NCI-H748 treated with DMSO at 0.1 percent for 48 hours (cell line): ENCODE results near the gene KLHL22.
"Not testable (repeated sequence)": the region's sequence is repeated elsewhere in the genome, so short reads cannot be mapped to it uniquely, and the experiment has no call there.

Experiments used
- DNase-seq: peaks from one replicate; lab custom pipeline; 2025; lab: John Stamatoyannopoulos, UW

The KLHL22 gene

GRCh38 chr22:20503816-20504215 lies 8.2 kb upstream of the KLHL22 start:
- no peak for DNase-seq

GRCh38 chr22:20499769-20500168 lies 4.2 kb upstream of the KLHL22 start:
- no peak for DNase-seq

DNA sequence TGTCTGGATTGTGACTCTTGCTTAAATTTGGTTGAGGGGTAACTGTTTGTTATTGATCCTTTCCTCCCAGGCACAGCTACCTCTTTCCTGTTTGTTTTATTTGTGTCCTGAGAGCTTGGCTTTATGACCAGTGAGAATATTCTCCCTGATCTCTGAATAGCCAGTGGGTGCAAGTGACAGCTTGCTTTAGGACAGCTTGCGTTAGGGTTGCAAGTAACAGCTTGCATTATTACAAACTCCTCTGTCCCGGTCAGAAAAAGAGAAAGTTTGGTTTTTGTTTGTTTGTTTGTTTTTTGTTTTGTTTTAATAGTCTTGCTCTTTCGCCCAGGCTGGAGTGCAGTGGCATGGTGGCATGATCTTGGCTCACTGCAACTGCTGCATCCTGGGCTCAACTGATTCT lies 3.3 kb upstream of the KLHL22 start:
- DNase-seq = no peak

- no peak for DNase-seq
Measured at GRCh38 chr22:20497426-20497825, 1.8 kb upstream of the KLHL22 start.

DNA sequence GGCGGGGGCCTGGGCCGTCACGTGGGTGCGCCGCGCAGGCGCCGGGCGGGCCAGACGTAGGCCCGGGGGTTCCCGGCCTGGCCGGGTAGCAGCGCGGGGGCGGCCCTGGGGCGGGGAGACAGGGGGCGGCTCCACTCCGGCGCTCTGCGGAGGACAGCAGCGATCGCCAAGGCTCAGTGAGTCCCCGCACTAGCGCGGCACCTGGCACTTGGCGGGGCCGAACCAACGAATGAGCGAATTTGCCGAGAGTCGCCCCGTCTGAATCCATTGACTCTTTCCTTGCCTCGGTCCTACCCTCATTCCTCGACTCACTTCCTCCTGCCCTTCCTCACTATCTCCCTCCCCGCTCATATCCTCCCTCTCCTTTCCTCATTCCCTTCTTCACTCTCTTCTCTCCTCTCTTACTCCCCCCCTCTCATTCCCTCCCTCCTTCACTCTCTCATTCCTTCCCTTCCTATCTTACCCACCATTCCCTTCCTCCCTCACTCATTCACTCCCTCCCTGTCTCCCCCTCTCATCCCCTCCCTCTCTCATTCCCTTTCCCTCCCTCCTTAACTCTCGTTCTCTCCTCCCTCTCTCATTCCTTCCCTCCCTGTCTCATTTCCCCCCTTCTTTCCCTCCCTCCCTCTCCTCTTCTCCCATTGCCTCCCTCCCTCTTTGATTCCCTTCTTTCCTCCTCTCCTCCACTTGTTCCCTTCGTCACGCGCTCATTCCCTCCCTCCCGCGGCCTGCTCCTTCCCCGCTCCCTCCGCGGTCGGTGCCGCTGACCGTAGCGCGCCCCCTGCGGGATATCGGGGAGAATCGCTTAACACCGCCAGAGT lies 476 bp upstream of the KLHL22 start:
- peak; percentile 40 for DNase-seq

DNA sequence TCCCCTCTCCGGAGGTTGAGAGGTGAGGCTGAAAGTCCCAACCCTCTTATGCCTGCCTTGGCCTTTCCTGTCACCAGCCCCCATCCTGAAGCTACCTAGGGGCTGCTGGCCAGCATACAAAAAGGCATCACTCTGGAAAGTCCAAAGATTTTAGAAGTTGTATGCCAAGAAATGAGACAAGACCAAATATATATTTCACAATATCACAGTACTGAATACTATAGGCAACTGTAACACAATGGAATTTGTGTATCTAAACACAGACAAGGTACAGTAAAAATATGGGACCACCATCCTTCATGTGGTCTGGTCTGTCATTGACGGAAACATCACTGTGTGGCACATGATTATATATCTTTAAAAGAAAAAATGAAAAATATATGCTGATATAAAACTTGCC lies 4.2 kb downstream of the KLHL22 start:
- no peak for DNase-seq

DNA sequence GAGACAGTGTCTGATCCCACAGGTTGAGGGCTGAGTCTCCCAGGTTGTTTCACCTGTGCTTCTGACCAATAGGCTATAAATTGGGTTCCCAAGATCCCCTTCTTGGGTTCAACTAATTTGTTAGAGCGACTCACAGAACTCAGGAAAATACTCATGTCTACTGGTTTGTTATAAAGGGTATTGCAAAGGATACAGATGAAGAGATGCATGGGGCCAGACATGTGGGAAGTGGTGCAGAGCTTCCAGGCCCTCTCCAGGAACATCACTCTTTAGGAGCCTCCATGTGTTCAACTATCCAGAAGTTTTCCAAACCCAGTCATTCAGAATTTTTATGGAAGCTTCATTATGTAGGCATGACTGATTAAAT lies 4.7 kb downstream of the KLHL22 start:
- no peak for DNase-seq

- DNase-seq = no peak
Measured at GRCh38 chr22:20490183-20490940, 5.2 kb downstream of the KLHL22 start.

DNA sequence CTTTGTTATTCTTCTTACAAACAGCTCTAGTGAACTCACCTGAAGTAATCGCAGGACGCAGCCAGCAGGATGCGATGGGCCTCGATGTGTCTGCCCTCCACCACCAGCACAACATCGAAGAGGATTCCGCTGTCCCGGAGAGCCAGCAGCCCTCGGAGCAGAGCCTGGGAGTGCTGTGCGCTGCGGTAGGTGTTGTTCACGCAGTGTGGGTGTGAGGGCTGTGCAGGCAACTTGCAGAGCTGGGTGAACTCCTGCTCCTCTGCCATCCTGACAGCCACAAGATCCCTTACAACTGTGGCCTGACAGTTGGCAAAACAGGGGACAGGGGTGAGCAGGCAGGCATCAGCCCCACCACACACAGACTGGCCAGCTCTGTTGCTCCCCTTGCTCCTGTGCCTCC lies 6.6 kb downstream of the KLHL22 start:
- no peak for DNase-seq

DNA sequence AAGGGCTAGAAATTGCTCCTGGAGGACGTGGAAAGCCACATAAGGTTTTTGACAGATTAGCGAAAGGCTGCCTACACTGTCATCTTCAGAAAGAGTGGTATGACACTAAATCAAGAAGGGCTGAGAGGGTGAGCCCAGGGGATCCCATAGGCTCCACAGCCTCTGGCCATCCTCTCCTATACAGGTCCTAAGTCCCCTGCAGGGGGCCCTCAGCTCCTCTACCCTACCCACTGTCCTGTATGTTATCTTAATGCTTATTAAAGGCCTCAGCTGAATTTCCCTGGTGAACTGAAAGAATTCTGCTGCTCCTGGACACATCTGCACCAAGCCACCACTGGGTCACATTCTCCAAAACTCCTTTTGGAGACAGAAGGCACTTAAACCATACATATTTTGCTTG lies 7.9 kb downstream of the KLHL22 start:
- DNase-seq = no peak

GRCh38 chr22:20486229-20486628 lies 9.4 kb downstream of the KLHL22 start:
- DNase-seq = no peak

GRCh38 chr22:20484948-20485683 lies 10.5 kb downstream of the KLHL22 start:
- no peak for DNase-seq

DNA sequence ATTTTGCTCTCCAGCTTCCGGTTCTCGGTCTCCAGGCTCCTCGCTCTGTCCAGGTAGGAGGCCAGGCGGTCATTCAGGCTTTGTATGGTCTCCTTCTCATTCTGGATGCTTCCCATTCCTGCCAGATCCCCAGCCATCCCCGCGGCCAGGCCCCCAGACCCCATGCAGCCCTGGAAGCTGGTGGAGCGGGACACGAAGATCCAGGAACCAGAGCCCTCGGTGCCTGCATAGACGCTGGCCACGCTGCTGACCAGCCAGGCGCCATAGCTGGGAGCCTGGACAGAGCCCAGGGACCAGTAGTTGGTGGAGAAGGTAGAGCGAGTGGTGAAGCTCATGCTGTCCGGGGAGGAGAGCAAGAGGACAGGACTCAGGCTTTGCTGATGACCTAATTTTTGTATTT lies 11.8 kb downstream of the KLHL22 start:
- DNase-seq = no peak

DNA sequence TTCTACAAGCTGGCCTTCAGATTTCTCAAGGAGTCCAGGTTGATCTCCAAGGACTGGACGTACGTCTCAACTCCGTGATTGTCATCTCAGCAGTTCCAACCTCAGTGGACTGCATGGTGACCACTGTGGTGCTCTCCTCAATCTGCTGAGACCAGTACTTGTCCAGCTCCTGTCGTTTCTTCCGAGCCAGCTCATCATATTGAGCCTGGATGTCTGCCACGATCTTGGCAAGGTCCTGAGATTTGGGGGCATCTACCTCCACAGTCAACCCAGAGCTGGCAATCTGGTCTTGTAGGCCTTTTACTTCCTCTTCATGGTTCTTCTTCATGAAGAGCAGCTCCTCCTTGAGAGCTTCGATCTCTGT lies 12.5 kb downstream of the KLHL22 start:
- DNase-seq = not testable (repeated sequence)

- no peak for DNase-seq
Measured at GRCh38 chr22:20479612-20480196, 15.9 kb downstream of the KLHL22 start.

GRCh38 chr22:20478059-20478458 lies 17.5 kb downstream of the KLHL22 start:
- not testable (repeated sequence) for DNase-seq

DNA sequence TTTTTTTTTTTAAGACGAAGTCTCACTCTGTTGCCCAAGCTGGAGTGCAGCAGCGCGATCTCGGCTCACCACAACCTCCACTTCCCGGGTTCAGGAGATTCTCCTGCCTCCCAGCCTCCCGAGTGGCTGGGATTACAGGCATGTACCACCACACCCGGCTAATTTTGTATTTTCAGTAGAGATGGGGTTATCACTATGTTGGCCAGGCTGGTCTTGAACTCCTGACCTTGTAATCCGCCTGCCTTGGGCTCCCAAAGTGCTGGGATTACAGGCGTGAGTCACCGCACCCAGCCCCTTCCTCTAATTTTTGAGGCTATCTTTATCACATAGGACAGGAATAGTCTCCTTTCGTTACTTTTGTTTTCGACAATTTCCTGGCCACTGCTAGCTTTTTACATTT lies 20.0 kb downstream of the KLHL22 start:
- DNase-seq = not testable (repeated sequence)

DNA sequence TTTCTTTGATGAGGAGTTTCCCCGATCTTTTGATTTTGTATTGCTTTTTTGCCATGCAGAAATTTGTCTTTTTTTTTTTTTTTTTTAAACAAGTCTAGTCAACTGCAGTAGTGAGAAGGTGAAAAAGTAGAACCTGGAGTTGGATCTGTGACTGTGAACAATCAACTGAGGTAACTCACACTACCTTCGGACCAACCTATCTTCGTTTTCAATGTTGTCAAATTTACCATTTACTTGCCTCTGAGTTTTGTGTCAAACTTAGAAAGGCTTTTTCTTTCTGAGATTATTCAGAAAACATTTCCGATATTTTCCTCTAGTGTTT lies 20.5 kb downstream of the KLHL22 start:
- DNase-seq = no peak

GRCh38 chr22:20472629-20473442 lies 22.8 kb downstream of the KLHL22 start:
- no peak for DNase-seq

- DNase-seq = no peak
Measured at GRCh38 chr22:20471126-20471833, 24.3 kb downstream of the KLHL22 start.

GRCh38 chr22:20470525-20470924 lies 25.1 kb downstream of the KLHL22 start:
- DNase-seq = not testable (repeated sequence)
